ENCODE measurements around the gene DCAF4. TPM values are rescaled to one million over a fixed set of nuclear protein-coding genes. Genes with fewer than 3 reads are reported as not detected.
"Not testable (repeated sequence)": the region's sequence is repeated elsewhere in the genome, so short reads cannot be mapped to it uniquely, and the experiment has no call there.

DCAF4 gene
- polyA plus RNA-seq, 1 of the 3 experiments (the other 2 are of a cell fraction): 17.9 TPM

- POLR2A ChIA-PET: no interaction called here
- no peak for DNase-seq
Observed at GRCh38 chr14:73000073-73000472, 73.8 kb downstream of the DCAF4 start.

GRCh38 chr14:73003681-73004080, 77.4 kb downstream of the DCAF4 start:
- Histone ChIP-seq H3K9me2 (no peaks in the 10 kb centered on the region), H3K27ac (ENCODE audit: low read depth in 2 of 2, low read length in 1 of 2) (no peak overlapping the region), H3K27me3 (ENCODE audit: insufficient read depth) (no peaks in the 10 kb centered on the region), H3K9ac (no peak overlapping the region), H3F3A (replicated peaks; ENCODE audit: insufficient read depth) (no peaks in the 10 kb centered on the region), H3K4me3 (ENCODE audit: low read depth in 2 of 2, low read length in 1 of 2) (no peak overlapping the region), H3K4me2 (no peak overlapping the region), H3K36me3 (replicated peaks in 1 of 2; ENCODE audit: control insufficient read depth in 1 of 2, insufficient read depth in 2 of 2, low read length in 1 of 2) (peaks cover 0 to 14% of the 10 kb centered on the region in 2 experiments), H3K4me1 (ENCODE audit: control insufficient read depth in 1 of 2, insufficient read depth in 2 of 2, low read depth in 1 of 2, low read length in 1 of 2) (no peaks in the 10 kb centered on the region), H2AFZ (ENCODE audit: low read depth) (no peak overlapping the region), H3K9me3 (no peaks in the 10 kb centered on the region), H3K79me2 (ENCODE audit: insufficient read depth) (peaks cover 69% of the 10 kb centered on the region), H4K20me1 (ENCODE audit: insufficient read depth) (peaks cover 20% of the 10 kb centered on the region)
- 96% methylated on average over 6 of the region's 6 CpGs for WGBS (ENCODE audit: low lambda C conversion rate)
- ChIA-PET CTCF (no interaction called here), POLR2A (no interaction called here)
- DNase-seq: no peak
- TF ChIP-seq SIN3A (IDR thresholded peaks at IDR 0.05; ENCODE audit: borderline replicate concordance, low read depth, low read length) (no peak), CHD2 (IDR thresholded peaks at IDR 0.05; ENCODE audit: low read length, partially characterized antibody) (no peak), FOXM1 (IDR thresholded peaks at IDR 0.05; ENCODE audit: low read depth) (no peak), MXI1 (IDR thresholded peaks at IDR 0.05; ENCODE audit: low read depth, low read length) (no peak), RXRA (IDR thresholded peaks at IDR 0.05; ENCODE audit: borderline replicate concordance, low read depth) (no peak), JUND (IDR thresholded peaks at IDR 0.05) (no peak), MEF2A (IDR thresholded peaks at IDR 0.05; ENCODE audit: borderline replicate concordance, low read depth) (no peak), FOXJ3 (CRISPR knock-in tag; IDR thresholded peaks at IDR 0.05) (no peak), TCF12 (IDR thresholded peaks at IDR 0.05) (no peak), ELF1 (IDR thresholded peaks at IDR 0.05) (no peak), RCOR1 (IDR thresholded peaks at IDR 0.05; ENCODE audit: low read length) (no peak)

More at GRCh38 chr14:73000073-73000472, 73.8 kb downstream of the DCAF4 start:
- Histone ChIP-seq H2AFZ (ENCODE audit: low read depth) (no peak overlapping the region), H3K4me3 (ENCODE audit: low read depth in 2 of 2, low read length in 1 of 2) (no peak overlapping the region), H4K20me1 (ENCODE audit: insufficient read depth) (peaks cover 22% of the 10 kb centered on the region), H3K9me3 (no peaks in the 10 kb centered on the region), H3K27me3 (ENCODE audit: insufficient read depth) (no peaks in the 10 kb centered on the region), H3K9ac (no peak overlapping the region), H3F3A (replicated peaks; ENCODE audit: insufficient read depth) (no peaks in the 10 kb centered on the region), H3K9me2 (no peaks in the 10 kb centered on the region), H3K4me1 (ENCODE audit: control insufficient read depth in 1 of 2, insufficient read depth in 2 of 2, low read depth in 1 of 2, low read length in 1 of 2) (no peaks in the 10 kb centered on the region), H3K4me2 (no peak overlapping the region), H3K79me2 (ENCODE audit: insufficient read depth) (peaks cover 37% of the 10 kb centered on the region; the same call in 1 of the 2 replicates), H3K27ac (ENCODE audit: low read depth in 2 of 2, low read length in 1 of 2) (no peak overlapping the region), H3K36me3 (replicated peaks in 1 of 2; ENCODE audit: control insufficient read depth in 1 of 2, insufficient read depth in 2 of 2, low read length in 1 of 2) (peaks cover 21 to 33% of the 10 kb centered on the region in 2 experiments)
- CTCF ChIA-PET: interaction anchor here (0.7 to 0.9 kb wide), 2 partner anchors 10 to 14 kb away, joined by 3 read pairs; no protein-coding TSS in a partner anchor
- TF ChIP-seq, protein P1, sequence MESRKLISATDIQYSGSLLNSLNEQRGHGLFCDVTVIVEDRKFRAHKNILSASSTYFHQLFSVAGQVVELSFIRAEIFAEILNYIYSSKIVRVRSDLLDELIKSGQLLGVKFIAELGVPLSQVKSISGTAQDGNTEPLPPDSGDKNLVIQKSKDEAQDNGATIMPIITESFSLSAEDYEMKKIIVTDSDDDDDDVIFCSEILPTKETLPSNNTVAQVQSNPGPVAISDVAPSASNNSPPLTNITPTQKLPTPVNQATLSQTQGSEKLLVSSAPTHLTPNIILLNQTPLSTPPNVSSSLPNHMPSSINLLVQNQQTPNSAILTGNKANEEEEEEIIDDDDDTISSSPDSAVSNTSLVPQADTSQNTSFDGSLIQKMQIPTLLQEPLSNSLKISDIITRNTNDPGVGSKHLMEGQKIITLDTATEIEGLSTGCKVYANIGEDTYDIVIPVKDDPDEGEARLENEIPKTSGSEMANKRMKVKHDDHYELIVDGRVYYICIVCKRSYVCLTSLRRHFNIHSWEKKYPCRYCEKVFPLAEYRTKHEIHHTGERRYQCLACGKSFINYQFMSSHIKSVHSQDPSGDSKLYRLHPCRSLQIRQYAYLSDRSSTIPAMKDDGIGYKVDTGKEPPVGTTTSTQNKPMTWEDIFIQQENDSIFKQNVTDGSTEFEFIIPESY (IDR thresholded peaks at IDR 0.05; ENCODE audit: borderline replicate concordance, low read depth): no peak
- TF ChIP-seq FOXJ3 (CRISPR knock-in tag; IDR thresholded peaks at IDR 0.05) (no peak), RFX5 (IDR thresholded peaks at IDR 0.05; ENCODE audit: low read length) (no peak), EZH2phosphoT487 (IDR thresholded peaks at IDR 0.05; ENCODE audit: borderline replicate concordance, low read depth) (no peak), EP300 (IDR thresholded peaks at IDR 0.05; ENCODE audit: borderline replicate concordance in 1 of 2, low read depth in 1 of 2, low read length in 1 of 2) (no peak), FOSL2 (IDR thresholded peaks at IDR 0.05; ENCODE audit: borderline replicate concordance, low read depth) (no peak), RCOR1 (IDR thresholded peaks at IDR 0.05; ENCODE audit: low read length) (no peak), TCF12 (IDR thresholded peaks at IDR 0.05) (no peak), SMC3 (IDR thresholded peaks at IDR 0.05; ENCODE audit: low read depth, low read length) (no peak), YY1 (IDR thresholded peaks at IDR 0.05; ENCODE audit: low read depth) (no peak), IRF3 (IDR thresholded peaks at IDR 0.05; ENCODE audit: low read depth, low read length) (no peak), RXRA (IDR thresholded peaks at IDR 0.05; ENCODE audit: borderline replicate concordance, low read depth) (no peak), NRF1 (IDR thresholded peaks at IDR 0.05; ENCODE audit: low read depth, low read length) (no peak), GABPA (IDR thresholded peaks at IDR 0.05; ENCODE audit: low read depth) (no peak), RAD21 (IDR thresholded peaks at IDR 0.05; ENCODE audit: low read length) (no peak)
- 96% methylated on average over 2 of the region's 2 CpGs for WGBS (ENCODE audit: low lambda C conversion rate)

- H3K27me3 ChIP-seq (ENCODE audit: insufficient read depth); H3K4me3 ChIP-seq (ENCODE audit: low read depth in 2 of 2, low read length in 1 of 2); H3K27ac ChIP-seq (ENCODE audit: low read depth in 2 of 2, low read length in 1 of 2); H3K9ac ChIP-seq; H3F3A ChIP-seq (replicated peaks; ENCODE audit: insufficient read depth); POLR2A ChIA-PET; H3K4me2 ChIP-seq; H2AFZ ChIP-seq (ENCODE audit: low read depth); CTCF ChIA-PET; H3K9me2 ChIP-seq; H3K9me3 ChIP-seq; H3K4me1 ChIP-seq (ENCODE audit: control insufficient read depth in 1 of 2, insufficient read depth in 2 of 2, low read depth in 1 of 2, low read length in 1 of 2); DNase-seq: not testable (repeated sequence)
- WGBS (ENCODE audit: low lambda C conversion rate): 96% methylated on average over 6 of the region's 9 CpGs
- peaks cover 0 to 16% of the 10 kb centered on the region in 2 experiments for H3K36me3 ChIP-seq (replicated peaks in 1 of 2; ENCODE audit: control insufficient read depth in 1 of 2, insufficient read depth in 2 of 2, low read length in 1 of 2)
- peaks cover 16% of the 10 kb centered on the region for H4K20me1 ChIP-seq (ENCODE audit: insufficient read depth)
- H3K79me2 ChIP-seq (ENCODE audit: insufficient read depth): peaks cover 79% of the 10 kb centered on the region
Observed at GRCh38 chr14:73004641-73005040, 78.4 kb downstream of the DCAF4 start.
